Ovary (tissue), 3 donors: ENCODE results near the gene YWHAG.

ENCODE experiments used
- CTCF ChIP-seq, 3 donors: fragments of 450-650 bp in 2 of 3; fragments of 200-600 bp in 1 of 3; IDR thresholded peaks; one replicate each; pipeline versions ENCODE4 v1.5.1 to v1.8.0; 2016 to 2022; ENCODE audit warnings: antibody characterized with exemption in 3 of 3, mild to moderate bottlenecking in 1 of 3
- EP300 ChIP-seq: sonication (generic); formaldehyde crosslinking; IDR thresholded peaks from one replicate; pipeline ENCODE4 v1.6.1; 2017; ENCODE audit warnings: antibody characterized with exemption
- POLR2A ChIP-seq: fragments of 450-650 bp; IDR thresholded peaks from one replicate; pipeline ENCODE4 v1.6.1; 2017; ENCODE audit warnings: antibody characterized with exemption, mild to moderate bottlenecking, moderate library complexity
- donor health status: DM: no; HTN: no; CAD: no.

GRCh38 chr7:76333511-76334101, 25.2 kb downstream of the YWHAG start:
- no peak for TF ChIP-seq CTCF (IDR thresholded peaks at IDR 0.05)
- no peak for TF ChIP-seq EP300
- no peak for TF ChIP-seq POLR2A
